Putamen (tissue), 1 donor: ENCODE measurements around the gene FGF22.
"Not testable (repeated sequence)": the region's sequence is repeated elsewhere in the genome, so short reads cannot be mapped to it uniquely, and the experiment has no call there.

ENCODE experiments used
- DNase-seq: peaks from one replicate; pipeline ENCODE4 v3.0.0-alpha.2; 2016; ENCODE audit warnings: low spot score

FGF22 gene

GRCh38 chr19:622666-623065 is 17.0 kb upstream of the FGF22 start:
- no peak for DNase-seq

- DNase-seq = no peak
Observed at GRCh38 chr19:623175-623916, 16.3 kb upstream of the FGF22 start.

GRCh38 chr19:623974-624373 is 15.7 kb upstream of the FGF22 start:
- DNase-seq = no peak

- no peak for DNase-seq
Observed at GRCh38 chr19:624433-625109, 15.1 kb upstream of the FGF22 start.

- DNase-seq = no peak
Observed at GRCh38 chr19:625257-625656, 14.4 kb upstream of the FGF22 start.

GRCh38 chr19:626566-626965 is 13.1 kb upstream of the FGF22 start:
- DNase-seq = not testable (repeated sequence)

- no peak for DNase-seq
Observed at GRCh38 chr19:628168-628567, 11.5 kb upstream of the FGF22 start.

- not testable (repeated sequence) for DNase-seq
Observed at GRCh38 chr19:629515-629914, 10.2 kb upstream of the FGF22 start.

GRCh38 chr19:629961-630714 is 9.5 kb upstream of the FGF22 start:
- DNase-seq = no peak

GRCh38 chr19:632579-633067 is 7.1 kb upstream of the FGF22 start:
- no peak for DNase-seq

GRCh38 chr19:633068-633785 is 6.5 kb upstream of the FGF22 start, which contains the start of gene POLRMT:
TSS of gene POLRMT (minus strand) at chr19:633537. CDS start at chr19:633512, 25 bp downstream.
- peak; percentile 98 for DNase-seq

- no peak for DNase-seq
Observed at GRCh38 chr19:633786-634639, 5.7 kb upstream of the FGF22 start.

- DNase-seq = no peak
Observed at GRCh38 chr19:634975-635652, 4.6 kb upstream of the FGF22 start.

- no peak for DNase-seq
Observed at GRCh38 chr19:638906-639252, 800 bp upstream of the FGF22 start.

- DNase-seq = no peak
Observed at GRCh38 chr19:640161-640558, 481 bp downstream of the FGF22 start.

GRCh38 chr19:640606-641189 is 1.0 kb downstream of the FGF22 start:
- no peak for DNase-seq

- no peak for DNase-seq
Observed at GRCh38 chr19:641702-642101, 2.0 kb downstream of the FGF22 start.

GRCh38 chr19:642767-643727 is 3.4 kb downstream of the FGF22 start:
- no peak for DNase-seq

GRCh38 chr19:643736-644135 is 4.1 kb downstream of the FGF22 start:
- DNase-seq = no peak
